ENCODE data around the gene GFPT2.

GFPT2 gene

DNA sequence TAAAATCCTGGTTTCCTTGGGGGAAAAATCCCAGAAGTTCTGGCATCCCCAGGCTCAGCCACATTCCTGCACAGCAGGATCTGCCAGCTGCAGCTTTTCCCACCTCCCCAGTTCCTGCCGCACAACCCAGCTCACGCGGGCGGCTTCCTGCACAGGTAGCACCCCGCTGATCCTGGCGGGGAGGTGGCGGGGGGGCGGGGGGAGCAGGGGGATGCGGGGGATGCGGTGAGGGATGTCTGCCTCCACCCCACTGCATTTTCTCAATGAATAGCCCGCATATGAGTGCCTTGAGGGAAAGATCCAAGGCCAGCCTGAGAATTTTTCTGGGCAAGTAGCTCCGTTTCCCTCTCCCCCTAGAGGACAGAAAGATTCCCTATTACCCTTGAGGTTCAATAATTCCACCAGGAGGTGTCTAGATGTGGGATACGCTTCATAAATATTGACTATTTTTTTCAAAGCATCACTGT is 21.1 kb downstream of the GFPT2 start:
- DNase-seq = no peak

DNA sequence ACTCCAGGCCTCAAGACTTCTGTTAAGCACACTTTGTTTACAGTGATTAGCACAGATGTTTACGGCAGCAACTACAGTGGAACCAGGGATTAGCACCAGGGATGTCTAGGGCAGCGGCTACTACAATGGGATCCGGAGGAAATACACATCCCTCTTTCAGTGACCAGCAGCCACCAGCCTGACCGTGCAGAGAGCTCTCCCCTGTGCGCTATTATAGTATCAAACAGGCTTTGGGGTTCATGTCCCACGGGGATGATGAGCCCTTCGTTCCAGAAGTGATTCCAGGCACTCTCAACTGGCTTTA is 21.5 kb downstream of the GFPT2 start:
- no peak for DNase-seq

DNA sequence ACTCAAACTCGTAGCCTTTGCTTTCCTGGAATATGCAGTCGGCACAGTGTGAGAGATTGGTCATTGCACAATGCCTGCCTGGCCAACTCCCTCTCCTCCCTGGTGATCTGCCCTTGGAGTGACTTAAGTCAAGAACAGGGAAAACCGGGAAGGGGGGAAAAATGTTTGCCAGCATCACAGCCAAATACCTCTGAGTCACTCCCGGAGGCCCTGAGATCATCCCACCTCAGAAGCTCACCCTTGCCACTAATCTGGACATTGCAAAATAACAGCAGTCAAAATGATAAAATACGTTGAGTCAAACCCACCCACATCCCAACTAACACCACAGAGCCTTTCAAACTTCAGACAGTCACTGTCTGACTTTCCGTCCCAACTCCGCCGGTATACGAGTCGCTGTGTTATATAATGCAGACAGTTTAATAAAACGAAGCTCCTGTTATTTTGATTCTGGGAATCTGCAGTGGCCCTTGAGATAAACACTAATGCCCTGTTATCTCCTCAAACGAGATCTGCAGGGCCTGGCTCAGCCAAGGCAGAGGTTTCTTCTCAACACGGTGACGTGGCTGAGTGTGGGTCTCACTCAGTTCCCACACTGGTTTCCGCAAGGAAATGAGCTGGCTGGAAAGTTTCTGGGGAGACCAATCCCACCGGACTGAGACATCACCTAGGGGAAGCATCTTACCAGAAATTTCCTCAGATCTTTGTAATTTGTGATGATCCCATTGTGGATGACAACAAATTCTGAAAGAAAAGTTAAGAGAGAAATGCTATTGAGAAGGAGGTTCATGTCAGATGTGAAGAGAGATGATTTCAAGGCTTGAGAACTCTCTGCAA is 22.1 kb downstream of the GFPT2 start:
- DNase-seq = no peak

DNA sequence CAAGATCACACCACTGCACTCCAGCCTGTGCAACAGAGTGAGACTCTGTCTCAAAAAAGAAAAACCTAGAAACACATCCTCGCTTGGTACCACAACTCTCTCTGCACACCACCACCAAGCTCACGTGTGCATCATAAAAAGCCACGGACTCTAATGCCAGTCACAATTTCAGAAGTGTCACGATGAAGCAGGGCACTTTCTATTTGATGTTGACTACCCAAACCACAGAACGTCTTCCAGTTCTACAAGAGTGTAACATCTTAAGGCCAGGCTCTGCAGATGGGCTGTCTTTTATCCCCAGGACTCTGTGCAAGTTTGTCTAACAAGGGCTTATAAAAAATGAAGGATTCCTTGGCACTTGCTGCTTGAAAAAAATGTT is 22.9 kb downstream of the GFPT2 start:
- DNase-seq = no peak

DNA sequence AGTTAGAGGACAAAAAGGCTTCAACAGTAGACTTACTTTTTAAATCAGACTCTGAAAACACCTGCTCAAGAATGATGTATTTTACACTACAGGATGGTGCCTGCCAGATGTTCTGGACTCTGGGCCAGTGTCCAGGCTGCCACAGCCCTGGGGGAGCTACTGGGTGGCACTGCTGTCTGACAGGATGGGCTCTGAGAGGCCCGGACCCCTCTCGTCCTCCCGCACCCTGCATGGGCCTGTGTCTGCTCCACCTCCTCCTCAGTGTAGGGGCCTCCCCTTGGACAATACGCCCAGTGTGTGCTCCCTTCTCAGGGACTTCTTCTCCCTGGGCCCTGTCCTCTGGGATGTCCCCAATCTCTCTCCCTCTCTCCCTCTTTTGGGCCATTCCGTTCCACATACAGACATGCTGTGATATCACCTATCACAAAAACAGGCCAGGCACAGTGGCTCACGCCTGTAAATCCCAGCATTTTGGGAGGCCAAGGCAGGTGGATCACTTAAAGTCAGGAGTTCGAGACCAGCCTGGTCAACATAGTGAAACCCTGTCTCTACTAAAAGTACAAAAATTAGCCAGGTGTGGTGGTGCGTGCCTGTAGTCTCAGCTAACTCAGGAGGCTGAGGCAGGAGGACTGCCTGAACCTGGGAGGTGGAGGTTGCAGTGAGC is 23.4 kb downstream of the GFPT2 start:
- DNase-seq = no peak

DNA sequence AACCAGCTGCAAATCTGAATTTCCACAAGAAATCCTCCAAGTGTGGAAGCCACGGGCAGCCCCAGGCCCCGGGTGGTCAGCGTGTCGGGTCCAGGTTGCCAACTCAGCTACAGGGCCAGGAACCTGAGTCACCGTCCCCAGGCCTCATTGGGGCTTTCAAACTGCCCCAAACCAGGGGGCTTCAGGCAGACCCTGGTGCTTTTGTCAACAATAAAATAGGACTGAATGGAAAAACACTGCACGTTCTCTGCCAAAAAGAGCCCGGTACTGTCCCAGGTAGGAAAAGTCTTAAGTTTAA is 24.0 kb downstream of the GFPT2 start:
- no peak for DNase-seq

DNA sequence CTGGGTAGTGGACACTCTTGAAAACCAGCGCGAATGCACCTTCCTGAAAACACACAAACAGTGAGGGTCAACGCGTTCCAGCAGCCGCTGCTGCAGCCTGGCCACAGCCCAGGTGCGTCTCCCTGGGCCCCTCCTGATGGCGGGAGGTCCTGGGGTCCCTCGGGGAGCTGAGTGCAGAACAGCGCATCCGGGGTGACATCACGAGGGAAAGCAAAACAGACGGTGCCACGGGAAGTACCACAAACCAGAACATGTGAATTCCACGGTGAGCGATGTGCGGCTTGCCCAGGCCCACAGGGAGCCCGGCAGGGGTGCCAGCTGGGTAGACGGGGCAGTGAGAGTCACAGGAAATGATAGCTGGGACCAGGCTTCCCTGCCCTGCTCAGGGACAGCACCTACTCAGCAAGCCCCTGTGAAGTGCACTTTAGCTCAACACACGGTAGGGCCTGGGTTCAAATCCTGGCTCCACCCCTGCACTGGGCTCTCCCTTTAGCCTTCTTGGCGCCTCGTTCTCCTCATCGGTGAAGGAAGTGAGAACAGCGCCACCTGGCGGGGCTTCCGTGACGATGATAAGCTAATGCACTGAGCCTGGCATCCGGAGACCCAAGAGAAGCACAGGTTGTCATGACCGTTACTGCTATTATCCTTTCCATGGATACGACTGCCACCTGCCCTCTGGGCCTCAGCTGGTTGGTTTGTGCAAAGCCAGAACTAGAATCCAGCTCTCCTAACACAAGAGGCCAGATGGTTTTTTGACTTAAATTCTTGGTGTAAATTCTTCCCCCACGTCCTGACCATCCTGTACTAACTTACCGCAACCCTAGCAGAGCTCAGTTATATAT is 24.6 kb downstream of the GFPT2 start:
- DNase-seq = peak; percentile 92

DNA sequence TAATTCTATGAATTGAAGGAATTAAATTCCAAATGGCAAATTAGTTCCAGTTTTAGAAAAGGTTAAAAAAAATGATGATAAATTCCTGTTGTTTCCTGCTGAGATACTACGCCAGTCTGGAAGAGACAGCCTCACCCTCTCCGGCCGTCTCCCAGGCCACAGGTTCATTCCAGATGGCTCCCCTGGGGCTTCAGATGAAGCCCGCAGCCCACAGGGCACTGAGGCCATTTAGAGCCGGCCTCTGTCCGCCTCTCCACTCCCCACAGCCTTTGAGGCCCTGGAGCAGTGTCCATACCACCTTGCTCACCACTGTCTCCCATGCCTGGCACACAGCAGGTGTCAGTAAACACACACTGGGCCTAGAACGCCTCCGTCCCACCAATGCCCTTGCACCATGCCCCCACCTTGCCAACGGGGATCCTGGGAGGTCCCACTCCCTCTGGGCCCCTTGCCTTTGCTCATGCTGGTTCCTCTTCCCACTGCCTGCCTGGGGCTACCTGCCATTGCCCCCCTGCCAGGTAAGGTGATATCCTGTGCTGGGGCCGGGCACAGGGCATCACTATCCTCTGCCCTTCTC is 26.1 kb downstream of the GFPT2 start:
- DNase-seq = no peak

DNA sequence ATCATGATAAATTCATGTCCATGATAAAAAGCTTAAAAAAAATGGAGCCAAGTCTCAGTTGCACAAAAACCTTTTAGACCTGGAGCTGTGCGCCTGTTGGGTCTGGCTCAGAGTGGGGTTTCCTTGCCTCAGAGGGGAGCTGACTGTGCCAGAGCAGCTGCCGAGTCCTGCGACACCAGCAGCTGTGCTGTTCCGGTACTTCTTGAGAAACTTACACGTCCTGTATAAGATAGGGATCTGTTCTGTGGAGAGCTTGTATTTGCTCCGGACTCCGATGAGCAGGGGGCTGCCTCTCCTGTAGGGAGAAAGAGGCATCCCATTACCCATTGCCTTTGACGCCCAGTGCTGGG is 28.6 kb downstream of the GFPT2 start:
- DNase-seq = no peak

DNA sequence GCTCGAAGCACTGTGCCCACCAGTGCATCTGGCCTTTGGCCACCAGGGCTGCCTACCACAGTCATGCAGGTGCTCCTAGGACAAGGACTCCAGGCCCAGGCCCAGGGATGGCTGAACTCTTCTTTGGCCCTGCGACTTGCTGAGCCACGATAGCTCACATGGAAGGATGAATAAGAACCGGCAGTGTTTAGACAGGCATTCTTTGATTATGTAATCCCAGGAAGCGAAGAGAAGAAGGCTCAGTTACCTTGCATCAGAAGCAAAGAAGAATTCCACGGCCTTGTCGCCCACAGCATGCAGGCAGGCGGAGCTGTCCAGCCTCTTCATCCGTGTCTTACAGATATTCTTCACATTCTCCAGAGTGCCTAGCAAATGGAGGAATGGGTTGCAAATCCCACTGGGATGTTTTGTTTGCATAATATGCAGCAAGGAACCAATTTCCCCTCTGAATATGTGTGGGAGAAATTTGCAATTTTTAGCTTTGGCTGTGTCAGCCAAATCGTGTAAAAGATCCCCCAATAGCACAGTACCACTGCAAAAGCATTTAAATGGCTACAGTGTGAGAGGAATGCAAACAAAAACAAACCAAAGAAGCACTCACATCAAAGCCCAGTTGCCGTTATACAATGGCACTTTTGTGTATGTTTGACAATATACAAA is 29.1 kb downstream of the GFPT2 start:
- no peak for DNase-seq

DNA sequence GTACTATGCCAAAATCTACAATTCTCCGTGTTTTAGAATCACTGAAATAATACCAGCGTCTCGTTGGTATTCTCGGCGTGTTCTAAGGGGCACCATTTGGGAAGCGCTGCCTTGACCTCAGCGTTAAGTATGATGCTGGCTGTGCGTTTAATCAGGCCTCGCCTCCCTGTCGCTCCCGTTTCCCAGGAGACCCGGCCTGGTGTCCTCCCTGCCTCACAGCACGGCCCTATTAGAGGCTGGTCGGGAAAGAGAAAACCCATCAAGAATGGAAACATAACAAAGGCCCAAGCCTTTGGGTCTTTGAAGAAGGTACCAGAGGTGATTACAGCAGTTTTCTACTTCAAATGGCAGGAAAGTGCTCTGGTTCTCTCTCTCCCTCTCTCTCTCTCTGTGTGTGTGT is 30.0 kb downstream of the GFPT2 start:
- DNase-seq = no peak

DNA sequence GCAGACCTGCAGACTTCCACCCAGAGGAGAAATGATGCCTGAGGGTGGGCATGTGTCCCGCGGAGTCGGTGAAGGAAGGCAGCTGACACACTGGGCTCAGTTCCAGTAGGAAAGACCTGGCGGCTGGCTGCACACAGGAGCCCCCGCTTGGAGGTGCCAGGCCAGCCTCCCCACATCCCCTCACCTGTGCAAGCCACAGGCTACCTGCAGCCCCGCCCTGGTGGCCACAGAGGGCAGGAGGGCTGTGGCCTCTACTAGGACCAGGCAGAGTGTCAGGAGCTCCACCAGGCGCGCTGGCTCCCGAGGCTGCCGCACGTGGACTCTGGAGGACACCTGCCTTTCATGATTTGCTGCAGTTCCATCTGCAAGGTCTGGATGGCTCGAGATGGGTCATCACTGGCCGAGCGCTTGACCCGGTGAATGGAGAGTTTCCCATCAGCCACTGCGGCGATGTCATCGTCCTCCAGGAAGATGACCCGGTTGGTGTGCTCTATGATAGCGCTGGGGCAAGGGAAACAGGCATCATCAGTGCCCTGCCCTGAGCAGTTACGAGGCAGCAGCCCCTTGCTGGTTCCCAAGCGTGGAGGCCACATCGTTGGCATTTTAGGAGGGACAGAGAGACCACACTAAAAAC is 34.6 kb downstream of the GFPT2 start:
- DNase-seq = no peak

DNA sequence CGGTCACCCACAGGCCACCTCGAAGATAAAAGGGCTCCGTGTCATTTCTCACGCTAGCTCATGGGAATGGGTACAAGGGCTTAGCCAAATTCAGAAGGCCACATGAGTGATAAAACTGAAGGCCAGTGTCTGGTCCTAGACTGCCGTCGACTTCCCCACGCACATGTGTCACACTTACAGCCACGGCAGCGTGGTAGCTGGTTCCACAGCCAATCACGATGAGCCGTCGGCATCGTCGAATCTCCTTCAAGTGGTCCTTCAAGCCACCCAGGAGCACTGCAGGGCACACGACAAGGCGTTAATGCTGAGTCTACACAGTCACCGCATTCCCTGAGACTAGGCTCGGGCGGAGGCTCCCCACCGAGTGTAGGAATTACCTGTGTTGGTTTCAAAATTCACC is 36.5 kb downstream of the GFPT2 start:
- no peak for DNase-seq

DNA sequence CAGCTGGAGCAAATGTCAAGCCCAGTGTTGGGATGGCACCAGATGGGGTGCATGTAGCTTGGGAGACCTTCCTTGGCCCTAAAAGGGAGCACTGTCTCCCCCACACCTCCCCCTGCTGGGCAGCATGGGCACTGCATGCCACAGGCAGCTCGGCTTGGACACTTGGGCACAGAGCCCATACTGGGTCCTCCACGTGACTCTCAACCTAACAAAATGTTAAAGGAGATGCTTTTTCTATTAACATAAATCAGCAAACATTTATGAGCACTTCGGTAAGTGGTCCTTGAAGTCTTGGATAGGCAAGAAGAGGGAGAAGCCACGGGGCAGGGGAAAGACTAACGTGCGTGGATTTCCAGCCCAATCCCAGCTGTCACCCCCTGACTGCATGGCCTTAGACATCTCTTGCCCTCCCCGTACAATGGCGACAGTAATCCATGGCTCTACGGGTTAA is 37.3 kb downstream of the GFPT2 start:
- DNase-seq = peak; percentile 83

DNA sequence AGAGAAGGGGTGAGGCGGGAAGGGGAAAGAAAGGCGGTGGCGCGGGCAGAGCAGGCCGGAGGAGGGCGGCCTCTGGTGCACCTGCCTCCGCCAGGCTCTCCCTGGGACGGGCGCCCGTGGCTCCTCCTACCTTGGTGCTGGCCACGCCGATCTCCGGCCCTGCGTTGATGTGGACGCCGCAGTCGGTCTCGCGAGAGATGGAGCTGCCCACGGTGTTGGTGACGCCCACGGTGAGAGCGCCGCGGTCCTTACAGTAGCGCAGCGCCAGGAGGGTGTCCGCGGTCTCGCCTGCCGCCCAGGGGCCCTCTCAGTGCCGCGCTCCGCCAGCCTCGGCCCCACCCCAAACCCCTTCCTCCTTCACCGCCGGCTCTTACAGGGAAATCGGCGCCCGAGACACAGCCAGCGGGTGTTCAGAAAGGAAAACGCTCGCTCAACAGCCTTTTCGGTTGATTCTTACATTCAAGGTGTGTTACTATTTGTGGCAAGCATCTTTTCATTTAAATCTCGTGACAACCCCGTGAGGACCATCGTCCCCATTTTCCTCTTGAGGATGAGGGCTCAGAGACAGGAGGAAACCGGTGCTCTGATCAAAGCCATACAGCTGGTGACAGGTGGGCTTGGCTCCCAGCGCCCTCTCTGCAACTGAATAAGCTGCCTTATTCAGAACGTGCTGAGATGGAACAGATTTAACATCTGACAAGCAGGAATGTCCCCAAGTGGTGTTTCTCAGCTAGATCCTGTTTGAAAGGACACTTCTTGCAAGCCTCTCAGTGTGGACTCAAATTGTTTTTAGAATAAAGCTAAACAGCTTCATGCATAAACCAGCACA is 39.2 kb downstream of the GFPT2 start:
- DNase-seq = peak; percentile 74

DNA sequence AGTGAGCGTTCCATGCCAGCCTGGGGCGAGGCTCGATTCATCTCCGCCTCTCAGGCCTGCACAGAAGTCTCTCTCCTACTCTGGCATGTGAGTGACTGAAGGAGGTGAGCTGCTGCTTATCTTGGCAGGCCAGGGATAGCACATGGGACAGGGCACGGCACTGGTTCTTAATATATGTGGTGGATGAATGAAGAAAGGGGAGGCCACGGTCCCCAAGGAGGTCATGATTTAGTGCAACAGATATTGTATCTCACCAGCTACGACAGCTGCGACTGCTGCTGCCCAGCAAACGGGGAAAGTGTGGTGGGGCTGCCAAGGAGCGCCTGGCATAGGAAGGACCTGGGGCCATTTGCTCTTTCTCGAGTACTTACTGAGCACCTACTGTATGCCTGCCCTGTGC is 41.9 kb downstream of the GFPT2 start:
- DNase-seq = no peak

DNA sequence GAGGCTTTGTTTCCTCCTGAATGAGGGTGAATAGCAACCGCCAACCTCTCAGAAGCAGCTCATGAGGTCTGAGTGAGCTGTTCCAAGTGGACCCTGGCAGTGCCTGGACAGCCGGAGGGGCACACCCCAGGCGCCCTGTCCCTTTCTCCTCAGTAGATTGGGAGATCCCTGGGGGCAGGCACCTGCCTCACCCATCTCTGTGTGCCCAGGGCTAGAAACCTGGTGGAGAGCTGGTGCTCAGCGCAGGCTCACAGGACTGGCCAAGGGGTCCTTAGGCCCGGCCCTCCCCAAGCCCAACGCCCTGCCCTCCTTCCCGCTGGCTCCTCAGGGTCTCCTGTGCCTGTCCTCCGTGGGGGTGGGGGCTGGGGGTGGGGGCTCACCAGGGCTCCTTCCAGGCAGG is 46.3 kb downstream of the GFPT2 start:
- no peak for DNase-seq

DNA sequence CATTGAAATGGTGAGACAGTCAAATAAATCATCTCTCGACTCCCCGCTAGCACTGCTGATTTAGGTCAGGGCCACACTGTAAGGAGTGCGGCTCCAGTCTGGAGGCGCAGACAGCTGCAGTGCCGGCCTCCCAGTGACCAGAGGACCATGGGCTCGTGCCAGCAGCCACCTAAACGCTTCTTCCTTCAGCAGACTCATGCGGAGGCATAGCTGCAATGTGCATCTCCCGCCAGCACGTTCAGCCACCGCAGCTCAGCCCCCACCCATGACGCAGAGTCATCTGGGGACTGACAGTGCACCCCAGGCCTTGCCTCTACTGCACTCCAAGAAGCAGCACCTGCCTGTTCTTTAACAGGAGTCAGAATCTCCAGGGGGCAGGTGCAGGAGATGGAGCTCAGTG is 47.7 kb downstream of the GFPT2 start:
- no peak for DNase-seq

DNA sequence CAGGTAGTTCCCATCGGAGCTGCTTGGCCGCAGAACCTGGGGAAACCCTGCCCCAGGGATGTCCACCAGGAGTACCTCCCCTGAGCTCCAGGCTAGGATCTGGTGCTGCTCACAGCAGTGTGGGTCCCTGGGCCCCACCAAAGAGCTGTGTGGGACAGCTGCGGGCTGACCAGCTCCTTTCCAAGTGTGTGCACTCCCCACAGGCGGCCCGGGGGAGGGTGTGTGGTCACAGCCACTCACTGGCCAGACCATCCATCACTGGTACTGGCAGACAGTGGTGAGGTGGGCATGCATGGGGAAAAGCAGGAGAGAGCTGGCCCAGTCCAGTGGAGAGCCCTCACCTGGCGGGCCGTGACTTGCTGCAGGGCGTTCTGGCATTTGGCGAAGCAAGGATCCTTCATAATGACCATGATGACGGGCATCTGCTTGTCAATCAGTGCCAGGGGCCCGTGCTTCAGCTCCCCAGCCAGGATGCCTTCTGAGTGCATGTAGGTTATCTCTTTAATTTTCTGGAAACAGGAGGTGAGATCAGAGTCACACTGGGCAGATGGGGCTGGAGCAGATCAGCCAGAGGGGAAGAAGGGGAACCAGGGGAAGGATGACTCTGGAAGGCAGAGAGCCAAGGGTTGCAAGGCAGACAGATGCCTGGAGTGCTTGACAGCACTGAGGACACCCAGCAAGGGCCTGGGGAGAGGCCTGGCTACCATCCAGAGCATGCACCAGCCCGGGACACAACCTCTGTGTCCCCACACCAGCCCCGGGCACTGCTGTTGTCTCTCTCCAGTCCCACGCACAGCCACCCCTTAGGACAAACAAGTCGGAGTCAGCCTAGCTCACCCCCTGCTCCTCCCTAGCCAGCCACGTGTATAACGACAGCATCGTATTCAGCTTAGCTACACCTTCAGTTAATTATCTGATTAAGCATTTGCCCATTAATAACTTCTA is 48.4 kb downstream of the GFPT2 start:
- no peak for DNase-seq

DNA sequence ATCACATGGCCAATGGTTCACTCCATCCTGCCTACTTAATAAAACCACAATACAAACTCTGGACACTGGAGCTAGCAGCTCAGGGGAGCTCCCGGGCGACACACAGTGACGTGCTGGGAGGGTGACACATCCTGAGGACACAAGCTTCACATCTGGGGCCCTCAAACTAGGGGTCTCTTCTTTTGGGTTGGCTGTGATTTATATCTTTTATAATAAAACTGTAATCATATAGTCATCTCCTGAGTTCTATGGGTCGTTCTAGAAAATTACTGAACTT is 49.2 kb downstream of the GFPT2 start:
- DNase-seq = no peak
